ENCODE data around the gene ZSCAN2. TPM values are rescaled to one million over a fixed set of nuclear protein-coding genes. Genes with fewer than 3 reads are reported as not detected.
A peak's percentile ranks its signal among the peaks of the same experiment; 100 is the strongest.

Gene ZSCAN2
- polyA plus RNA-seq, 2 donors = 0.71 to 0.81 TPM

DNA sequence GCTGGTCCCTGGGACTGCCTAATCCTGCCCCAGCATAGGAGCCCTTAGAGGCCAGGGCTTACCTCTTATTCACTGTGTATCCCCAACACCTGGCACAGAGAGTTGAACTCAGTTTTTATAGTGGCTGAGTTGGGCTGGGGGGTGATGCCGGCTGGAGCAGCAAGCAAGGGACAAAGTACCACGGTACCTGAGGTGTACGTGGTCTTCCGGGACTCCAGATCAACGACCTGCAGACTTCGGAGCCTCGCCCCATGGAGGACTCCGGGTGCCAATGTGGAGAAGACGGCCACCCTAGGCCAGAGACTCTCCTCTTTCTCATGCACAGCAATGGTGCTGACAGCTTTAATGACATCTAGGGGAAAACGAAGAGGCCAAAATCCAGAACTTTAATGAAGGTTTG lies 45.2 kb downstream of the ZSCAN2 start:
- Histone ChIP-seq H3K36me3 (ENCODE audit: control insufficient read depth in 2 of 2, insufficient read depth in 2 of 2, low read length in 1 of 2) (peaks cover 13 to 41% of the 10 kb centered on the region in 2 donors), H3K27ac (ENCODE audit: low read depth in 2 of 2, low read length in 1 of 2) (no peak overlapping the region), H3K27me3 (ENCODE audit: control insufficient read depth in 1 of 2, insufficient read depth in 2 of 2, low read length in 2 of 2) (no peaks in the 10 kb centered on the region), H3K4me1 (ENCODE audit: control insufficient read depth in 2 of 2, insufficient read depth in 2 of 2, low read length in 1 of 2) (no peaks in the 10 kb centered on the region), H3K9me3 (ENCODE audit: control insufficient read depth in 2 of 2, insufficient read depth in 1 of 2, low read depth in 1 of 2, low read length in 1 of 2) (no peaks in the 10 kb centered on the region), H3K4me3 (ENCODE audit: low read depth in 1 of 2, low read length in 2 of 2) (no peak overlapping the region)
- 89 to 90% methylated on average over 10 of the region's 10 CpGs for WGBS, 2 donors

DNA sequence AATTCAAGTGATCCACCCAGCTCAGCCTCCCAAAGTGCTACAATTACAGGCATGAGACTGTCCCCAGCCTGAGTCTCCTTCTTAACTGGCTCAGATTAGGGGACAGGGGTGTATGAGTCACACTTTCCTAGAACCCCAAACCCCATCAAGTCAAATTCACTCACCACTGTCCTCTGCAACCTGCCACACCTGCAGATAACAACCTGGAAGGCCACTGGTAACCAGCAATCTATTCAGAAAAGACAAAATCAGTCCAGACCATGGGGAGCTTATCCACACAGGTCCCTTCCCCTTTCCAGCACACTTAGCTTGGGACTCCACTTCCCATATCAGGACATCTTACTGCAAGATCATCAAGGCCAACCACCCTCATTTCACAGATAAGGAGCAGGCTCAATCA lies 46.9 kb downstream of the ZSCAN2 start:
- Histone ChIP-seq H3K4me1 (ENCODE audit: control insufficient read depth in 2 of 2, insufficient read depth in 2 of 2, low read length in 1 of 2) (peaks cover 0 to 3% of the 10 kb centered on the region in 2 donors), H3K27ac (ENCODE audit: low read depth in 2 of 2, low read length in 1 of 2) (no peak overlapping the region), H3K27me3 (ENCODE audit: control insufficient read depth in 1 of 2, insufficient read depth in 2 of 2, low read length in 2 of 2) (no peaks in the 10 kb centered on the region), H3K36me3 (ENCODE audit: control insufficient read depth in 2 of 2, insufficient read depth in 2 of 2, low read length in 1 of 2) (peaks cover 13 to 42% of the 10 kb centered on the region in 2 donors), H3K9me3 (ENCODE audit: control insufficient read depth in 2 of 2, insufficient read depth in 1 of 2, low read depth in 1 of 2, low read length in 1 of 2) (no peaks in the 10 kb centered on the region), H3K4me3 (ENCODE audit: low read depth in 1 of 2, low read length in 2 of 2) (no peak overlapping the region)

DNA sequence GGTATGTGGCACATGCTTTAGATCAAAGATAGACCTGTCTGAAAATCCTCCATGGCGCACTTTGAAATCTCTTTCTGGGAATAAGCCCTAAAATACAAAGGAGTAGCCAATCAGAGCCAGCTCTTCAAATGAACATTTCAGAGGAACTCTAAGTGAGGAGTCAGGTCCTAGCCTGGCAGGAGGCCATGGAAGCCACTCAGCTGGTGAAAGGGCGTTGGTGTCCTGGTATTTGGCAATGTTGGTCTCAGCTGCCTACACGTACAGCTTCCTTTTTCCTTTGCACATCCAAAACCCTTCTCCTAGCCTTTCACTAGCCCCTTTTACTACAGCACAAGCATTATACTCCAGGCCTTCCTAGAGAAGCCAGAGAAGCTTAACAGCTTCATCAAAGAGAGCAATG lies 47.7 kb downstream of the ZSCAN2 start:
- Histone ChIP-seq H3K4me1 (ENCODE audit: control insufficient read depth in 2 of 2, insufficient read depth in 2 of 2, low read length in 1 of 2) (peaks cover 0 to 7% of the 10 kb centered on the region in 2 donors), H3K27ac (ENCODE audit: low read depth in 2 of 2, low read length in 1 of 2) (no peak overlapping the region), H3K27me3 (ENCODE audit: control insufficient read depth in 1 of 2, insufficient read depth in 2 of 2, low read length in 2 of 2) (no peaks in the 10 kb centered on the region), H3K9me3 (ENCODE audit: control insufficient read depth in 2 of 2, insufficient read depth in 1 of 2, low read depth in 1 of 2, low read length in 1 of 2) (no peaks in the 10 kb centered on the region), H3K36me3 (ENCODE audit: control insufficient read depth in 2 of 2, insufficient read depth in 2 of 2, low read length in 1 of 2) (peaks cover 13 to 37% of the 10 kb centered on the region in 2 donors), H3K4me3 (ENCODE audit: low read depth in 1 of 2, low read length in 2 of 2) (no peak overlapping the region)
- 59 to 79% methylated on average over 3 of the region's 3 CpGs for WGBS, 2 donors

DNA sequence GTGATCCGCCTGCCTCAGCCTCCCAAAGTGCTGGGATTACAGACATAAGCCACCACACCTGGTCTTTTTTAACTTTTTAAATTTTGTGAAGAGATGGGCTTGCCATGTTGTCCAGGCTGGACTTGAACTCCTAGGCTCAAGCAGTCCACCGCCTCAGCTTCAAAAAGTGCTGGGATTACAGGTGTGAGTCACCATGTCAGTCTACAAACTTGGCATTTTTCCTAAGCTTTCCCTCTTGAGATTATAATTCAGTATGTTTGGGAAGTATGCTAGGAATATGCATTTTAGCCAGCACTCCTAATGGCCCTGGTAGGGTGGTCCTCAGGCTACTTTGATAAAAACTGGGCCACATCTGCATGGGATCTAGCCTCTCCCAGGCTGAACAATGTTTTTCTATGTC lies 48.9 kb downstream of the ZSCAN2 start:
- no peaks in the 10 kb centered on the region for H3K27me3 ChIP-seq (ENCODE audit: control insufficient read depth in 1 of 2, insufficient read depth in 2 of 2, low read length in 2 of 2)
- no peak overlapping the region for H3K27ac ChIP-seq (ENCODE audit: low read depth in 2 of 2, low read length in 1 of 2)
- H3K4me1 ChIP-seq (ENCODE audit: control insufficient read depth in 2 of 2, insufficient read depth in 2 of 2, low read length in 1 of 2) = peaks cover 0 to 11% of the 10 kb centered on the region in 2 donors
- peaks cover 13 to 37% of the 10 kb centered on the region in 2 donors for H3K36me3 ChIP-seq (ENCODE audit: control insufficient read depth in 2 of 2, insufficient read depth in 2 of 2, low read length in 1 of 2)
- WGBS, 2 donors = 74 to 86% methylated on average over 2 of the region's 2 CpGs
- H3K4me3 ChIP-seq (ENCODE audit: low read depth in 1 of 2, low read length in 2 of 2) = no peak overlapping the region
- H3K9me3 ChIP-seq (ENCODE audit: control insufficient read depth in 2 of 2, insufficient read depth in 1 of 2, low read depth in 1 of 2, low read length in 1 of 2) = no peaks in the 10 kb centered on the region

DNA sequence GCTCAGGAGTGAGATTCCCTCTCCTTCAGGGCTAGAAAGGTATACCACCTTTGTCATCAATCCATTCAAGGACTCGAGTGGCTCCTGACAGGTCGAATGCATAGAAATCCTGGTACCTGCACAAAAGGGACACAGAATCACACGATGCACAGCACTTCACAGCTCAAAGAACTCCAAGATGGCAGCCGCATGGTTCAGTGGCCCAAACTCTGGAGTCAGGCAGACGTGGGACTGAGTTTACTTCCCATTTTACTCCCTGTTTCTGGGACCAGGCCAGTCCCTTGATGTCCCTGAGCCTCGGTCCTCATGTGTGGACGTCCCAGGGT lies 52.7 kb downstream of the ZSCAN2 start:
- Histone ChIP-seq H3K9me3 (ENCODE audit: control insufficient read depth in 2 of 2, insufficient read depth in 1 of 2, low read depth in 1 of 2, low read length in 1 of 2) (no peaks in the 10 kb centered on the region), H3K27me3 (ENCODE audit: control insufficient read depth in 1 of 2, insufficient read depth in 2 of 2, low read length in 2 of 2) (no peaks in the 10 kb centered on the region), H3K4me3 (ENCODE audit: low read depth in 1 of 2, low read length in 2 of 2) (peak overlapping the region; percentile 91 to 97), H3K36me3 (ENCODE audit: control insufficient read depth in 2 of 2, insufficient read depth in 2 of 2, low read length in 1 of 2) (peaks cover under 1 to 9% of the 10 kb centered on the region in 2 donors), H3K27ac (ENCODE audit: low read depth in 2 of 2, low read length in 1 of 2) (peak overlapping the region; percentile 93), H3K4me1 (ENCODE audit: control insufficient read depth in 2 of 2, insufficient read depth in 2 of 2, low read length in 1 of 2) (peaks cover 4 to 19% of the 10 kb centered on the region in 2 donors)
- 14 to 15% methylated on average over 7 of the region's 7 CpGs for WGBS, 2 donors

GRCh38 chr15:84653910-84654688 lies 53.3 kb downstream of the ZSCAN2 start, which contains the start of gene WDR73:
TSS of gene WDR73 (minus strand) at chr15:84654283. CDS start at chr15:84654274, 9 bp downstream.
- Histone ChIP-seq H3K27ac (ENCODE audit: low read depth in 2 of 2, low read length in 1 of 2) (peak within 1 kb of the TSS; percentile 93), H3K4me1 (ENCODE audit: control insufficient read depth in 2 of 2, insufficient read depth in 2 of 2, low read length in 1 of 2) (peaks cover 4 to 19% of the 10 kb centered on the region in 2 donors), H3K27me3 (ENCODE audit: control insufficient read depth in 1 of 2, insufficient read depth in 2 of 2, low read length in 2 of 2) (no peaks in the 10 kb centered on the region), H3K9me3 (ENCODE audit: control insufficient read depth in 2 of 2, insufficient read depth in 1 of 2, low read depth in 1 of 2, low read length in 1 of 2) (no peaks in the 10 kb centered on the region), H3K36me3 (ENCODE audit: control insufficient read depth in 2 of 2, insufficient read depth in 2 of 2, low read length in 1 of 2) (peaks cover 0 to 7% of the 10 kb centered on the region in 2 donors), H3K4me3 (ENCODE audit: low read depth in 1 of 2, low read length in 2 of 2) (peak within 1 kb of the TSS; percentile 91 to 97)
- 0% methylated on average over 49 of the region's 49 CpGs for WGBS, 2 donors

- Histone ChIP-seq H3K4me3 (ENCODE audit: low read depth in 1 of 2, low read length in 2 of 2) (peak overlapping the region; percentile 91 to 97), H3K27ac (ENCODE audit: low read depth in 2 of 2, low read length in 1 of 2) (peak overlapping the region; percentile 77 to 93), H3K4me1 (ENCODE audit: control insufficient read depth in 2 of 2, insufficient read depth in 2 of 2, low read length in 1 of 2) (peaks cover 4 to 19% of the 10 kb centered on the region in 2 donors), H3K36me3 (ENCODE audit: control insufficient read depth in 2 of 2, insufficient read depth in 2 of 2, low read length in 1 of 2) (peaks cover 0 to 4% of the 10 kb centered on the region in 2 donors), H3K27me3 (ENCODE audit: control insufficient read depth in 1 of 2, insufficient read depth in 2 of 2, low read length in 2 of 2) (no peaks in the 10 kb centered on the region), H3K9me3 (ENCODE audit: control insufficient read depth in 2 of 2, insufficient read depth in 1 of 2, low read depth in 1 of 2, low read length in 1 of 2) (no peaks in the 10 kb centered on the region)
- WGBS, 2 donors = 6% methylated on average over 19 of the region's 19 CpGs
Observed at GRCh38 chr15:84654689-84655453, 54.1 kb downstream of the ZSCAN2 start.

DNA sequence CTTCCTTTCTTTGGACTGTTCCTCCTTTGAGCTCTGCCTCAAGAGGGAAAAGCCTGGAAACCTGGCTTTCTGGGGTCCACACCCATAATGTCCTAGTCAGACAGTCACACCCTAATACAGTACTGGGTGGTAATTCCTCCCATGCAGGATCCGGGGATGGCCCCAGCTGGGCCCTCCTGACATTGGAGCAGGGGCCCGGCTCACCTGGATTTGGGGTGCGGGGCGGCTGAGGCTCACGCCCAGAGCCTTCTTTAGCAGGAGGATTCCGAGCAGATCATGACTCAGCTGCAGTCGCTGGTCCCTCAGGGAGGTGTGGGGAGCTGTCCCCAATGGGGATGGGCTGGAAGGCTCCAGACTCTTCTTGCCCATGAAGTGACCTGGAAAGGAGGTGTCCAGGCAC lies 56.2 kb downstream of the ZSCAN2 start:
- H3K9me3 ChIP-seq (ENCODE audit: control insufficient read depth in 2 of 2, insufficient read depth in 1 of 2, low read depth in 1 of 2, low read length in 1 of 2) = no peaks in the 10 kb centered on the region
- H3K4me3 ChIP-seq (ENCODE audit: low read depth in 1 of 2, low read length in 2 of 2) = no peak overlapping the region
- peaks cover 4 to 16% of the 10 kb centered on the region in 2 donors for H3K4me1 ChIP-seq (ENCODE audit: control insufficient read depth in 2 of 2, insufficient read depth in 2 of 2, low read length in 1 of 2)
- 67 to 70% methylated on average over 7 of the region's 7 CpGs for WGBS, 2 donors
- H3K27me3 ChIP-seq (ENCODE audit: control insufficient read depth in 1 of 2, insufficient read depth in 2 of 2, low read length in 2 of 2) = no peaks in the 10 kb centered on the region
- peak overlapping the region in 1 of 2 donors; percentile 10 for H3K27ac ChIP-seq (ENCODE audit: low read depth in 2 of 2, low read length in 1 of 2)
- H3K36me3 ChIP-seq (ENCODE audit: control insufficient read depth in 2 of 2, insufficient read depth in 2 of 2, low read length in 1 of 2) = no peaks in the 10 kb centered on the region

DNA sequence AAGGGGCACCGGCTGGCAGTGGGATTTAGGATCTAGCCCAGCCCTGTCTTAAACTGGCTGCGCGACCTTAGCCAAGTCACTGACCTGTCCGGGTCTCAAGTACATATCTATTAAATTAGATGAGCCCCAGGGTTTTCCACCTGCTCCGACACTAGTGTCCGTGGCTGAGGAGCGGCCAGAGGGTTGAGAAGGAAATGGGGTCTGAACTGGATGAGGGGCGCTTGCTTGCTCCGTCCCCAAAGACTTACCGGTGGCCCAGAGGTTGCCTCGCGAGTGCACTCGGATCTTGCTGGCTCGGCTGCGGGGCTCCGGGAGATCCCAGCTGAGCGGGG lies 56.9 kb downstream of the ZSCAN2 start:
- H3K4me1 ChIP-seq (ENCODE audit: control insufficient read depth in 2 of 2, insufficient read depth in 2 of 2, low read length in 1 of 2) = peaks cover 4 to 16% of the 10 kb centered on the region in 2 donors
- WGBS, 2 donors = 16 to 17% methylated on average over 17 of the region's 17 CpGs
- H3K27ac ChIP-seq (ENCODE audit: low read depth in 2 of 2, low read length in 1 of 2) = peak overlapping the region; percentile 59 to 81

More for the DNA sequence above, 56.9 kb downstream of the ZSCAN2 start:
- H3K9me3 ChIP-seq (ENCODE audit: control insufficient read depth in 2 of 2, insufficient read depth in 1 of 2, low read depth in 1 of 2, low read length in 1 of 2) = no peaks in the 10 kb centered on the region
- H3K4me3 ChIP-seq (ENCODE audit: low read depth in 1 of 2, low read length in 2 of 2) = peak overlapping the region; percentile 54 to 57
- no peaks in the 10 kb centered on the region for H3K27me3 ChIP-seq (ENCODE audit: control insufficient read depth in 1 of 2, insufficient read depth in 2 of 2, low read length in 2 of 2)
- no peaks in the 10 kb centered on the region for H3K36me3 ChIP-seq (ENCODE audit: control insufficient read depth in 2 of 2, insufficient read depth in 2 of 2, low read length in 1 of 2)
